ENCODE measurements around the gene GARIN5A. TPM values are rescaled to one million over a fixed set of nuclear protein-coding genes. Genes with fewer than 3 reads are reported as not detected.

Gene GARIN5A
- total and polyA plus RNA-seq, 11 donors: 0.51 to 6.4 (median 1.6) TPM

DNA sequence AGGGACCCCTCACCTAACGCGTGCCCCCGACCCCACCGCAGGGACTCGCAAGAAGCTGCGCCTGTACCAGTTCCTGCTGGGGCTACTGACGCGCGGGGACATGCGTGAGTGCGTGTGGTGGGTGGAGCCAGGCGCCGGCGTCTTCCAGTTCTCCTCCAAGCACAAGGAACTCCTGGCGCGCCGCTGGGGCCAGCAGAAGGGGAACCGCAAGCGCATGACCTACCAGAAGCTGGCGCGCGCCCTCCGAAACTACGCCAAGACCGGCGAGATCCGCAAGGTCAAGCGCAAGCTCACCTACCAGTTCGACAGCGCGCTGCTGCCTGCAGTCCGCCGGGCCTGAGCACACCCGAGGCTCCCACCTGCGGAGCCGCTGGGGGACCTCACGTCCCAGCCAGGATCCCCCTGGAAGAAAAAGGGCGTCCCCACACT lies 48.6 kb downstream of the GARIN5A start:
- Histone ChIP-seq H3K4me3 (peak overlapping the region in 9 of 12 donors; percentile 7 to 47 (median 27)), H3K36me3 (no peaks in the 10 kb centered on the region), H3K4me1 (peaks cover 0 to 30% (median 12%) of the 10 kb centered on the region in 12 donors), H3K9me3 (no peaks in the 10 kb centered on the region), H3K27ac (peak overlapping the region in 5 of 12 donors; percentile 30 to 88 (median 47)), H3K27me3 (peaks cover 0 to 22% (median 10%) of the 10 kb centered on the region in 9 donors)
- DNase-seq (peak; percentile 82 to 91 (median 86)), ATAC-seq (peak; percentile 40 to 74 (median 68))
- TF ChIP-seq, protein P1, sequence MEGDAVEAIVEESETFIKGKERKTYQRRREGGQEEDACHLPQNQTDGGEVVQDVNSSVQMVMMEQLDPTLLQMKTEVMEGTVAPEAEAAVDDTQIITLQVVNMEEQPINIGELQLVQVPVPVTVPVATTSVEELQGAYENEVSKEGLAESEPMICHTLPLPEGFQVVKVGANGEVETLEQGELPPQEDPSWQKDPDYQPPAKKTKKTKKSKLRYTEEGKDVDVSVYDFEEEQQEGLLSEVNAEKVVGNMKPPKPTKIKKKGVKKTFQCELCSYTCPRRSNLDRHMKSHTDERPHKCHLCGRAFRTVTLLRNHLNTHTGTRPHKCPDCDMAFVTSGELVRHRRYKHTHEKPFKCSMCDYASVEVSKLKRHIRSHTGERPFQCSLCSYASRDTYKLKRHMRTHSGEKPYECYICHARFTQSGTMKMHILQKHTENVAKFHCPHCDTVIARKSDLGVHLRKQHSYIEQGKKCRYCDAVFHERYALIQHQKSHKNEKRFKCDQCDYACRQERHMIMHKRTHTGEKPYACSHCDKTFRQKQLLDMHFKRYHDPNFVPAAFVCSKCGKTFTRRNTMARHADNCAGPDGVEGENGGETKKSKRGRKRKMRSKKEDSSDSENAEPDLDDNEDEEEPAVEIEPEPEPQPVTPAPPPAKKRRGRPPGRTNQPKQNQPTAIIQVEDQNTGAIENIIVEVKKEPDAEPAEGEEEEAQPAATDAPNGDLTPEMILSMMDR (IDR thresholded peaks at IDR 0.05): no peak
- TF ChIP-seq POLR2A (IDR thresholded peaks at IDR 0.05): no peak
- 5 to 26% (median 7%) methylated on average over 30 to 38 of the region's 38 CpGs for WGBS, 4 donors
- intact Hi-C loops (cut with DNase I): no loop called here

DNA sequence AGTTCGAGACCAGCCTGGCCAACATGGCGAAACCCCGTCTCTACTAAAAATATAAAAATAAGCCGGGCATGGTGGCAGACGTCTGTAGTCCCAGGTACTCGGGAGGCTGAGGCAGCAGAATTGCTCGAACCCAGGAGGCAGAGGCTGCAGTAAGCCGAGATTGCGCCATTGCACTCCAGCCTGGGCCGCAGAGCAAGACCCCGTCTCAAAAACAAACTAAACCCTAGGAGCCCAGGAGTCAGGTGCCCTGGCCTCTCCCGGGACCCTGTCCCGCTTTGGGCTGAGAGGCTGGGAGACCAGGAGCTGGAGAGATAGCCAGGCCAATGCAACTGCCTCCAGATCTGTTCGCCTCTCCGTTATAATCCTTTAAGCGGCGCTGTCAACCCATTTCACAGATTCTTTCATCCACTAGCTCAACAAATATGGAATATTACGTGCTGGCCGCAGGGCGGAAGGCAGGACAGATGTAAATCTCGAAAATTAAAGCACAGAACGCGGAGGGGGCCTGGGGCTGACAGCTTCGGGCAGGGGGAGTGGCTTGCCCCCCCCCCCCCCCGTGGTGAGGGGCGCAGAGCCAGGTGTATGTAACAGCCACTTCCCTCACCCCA lies 49.2 kb downstream of the GARIN5A start:
- Histone ChIP-seq H3K4me1 (peaks cover 0 to 25% (median 9%) of the 10 kb centered on the region in 12 donors), H3K36me3 (no peaks in the 10 kb centered on the region), H3K9me3 (no peaks in the 10 kb centered on the region), H3K27me3 (peaks cover 0 to 19% (median 4%) of the 10 kb centered on the region in 9 donors), H3K27ac (peak overlapping the region in 5 of 12 donors; percentile 30 to 88 (median 47)), H3K4me3 (peak overlapping the region in 9 of 12 donors; percentile 7 to 47 (median 27))
- intact Hi-C loops (cut with DNase I): no loop called here
- no peak for DNase-seq
- TF ChIP-seq POLR2A (IDR thresholded peaks at IDR 0.05): no peak
- TF ChIP-seq, protein P1 (IDR thresholded peaks at IDR 0.05): no peak
- 80 to 83% (median 81%) methylated on average over 26 of the region's 26 CpGs for WGBS, 4 donors
- no peak for ATAC-seq

DNA sequence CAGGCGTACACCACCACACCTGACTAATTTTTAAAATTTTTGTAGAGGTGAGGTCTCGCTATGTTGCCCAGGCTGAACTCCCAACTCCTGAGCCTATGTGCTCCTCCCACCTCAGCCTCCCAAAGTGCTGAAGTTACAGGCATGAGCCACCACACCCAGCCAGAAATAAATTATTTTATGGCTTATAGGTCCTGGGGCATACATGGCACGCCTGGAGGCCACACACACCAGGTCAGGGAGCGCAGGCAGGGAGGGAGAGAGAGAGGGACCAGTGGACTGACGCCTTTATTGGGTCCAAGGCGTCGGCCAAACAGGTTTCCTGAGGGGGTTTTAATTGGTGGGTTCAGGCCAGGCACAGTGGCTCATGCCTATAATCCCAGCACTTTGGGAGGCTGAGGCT lies 51.1 kb downstream of the GARIN5A start:
- H3K27me3 ChIP-seq: peaks cover 0 to 28% (median 10%) of the 10 kb centered on the region in 9 donors
- TF ChIP-seq, protein P1 (IDR thresholded peaks at IDR 0.05): no peak
- no peak for TF ChIP-seq POLR2A (IDR thresholded peaks at IDR 0.05)
- DNase-seq: no peak

DNA sequence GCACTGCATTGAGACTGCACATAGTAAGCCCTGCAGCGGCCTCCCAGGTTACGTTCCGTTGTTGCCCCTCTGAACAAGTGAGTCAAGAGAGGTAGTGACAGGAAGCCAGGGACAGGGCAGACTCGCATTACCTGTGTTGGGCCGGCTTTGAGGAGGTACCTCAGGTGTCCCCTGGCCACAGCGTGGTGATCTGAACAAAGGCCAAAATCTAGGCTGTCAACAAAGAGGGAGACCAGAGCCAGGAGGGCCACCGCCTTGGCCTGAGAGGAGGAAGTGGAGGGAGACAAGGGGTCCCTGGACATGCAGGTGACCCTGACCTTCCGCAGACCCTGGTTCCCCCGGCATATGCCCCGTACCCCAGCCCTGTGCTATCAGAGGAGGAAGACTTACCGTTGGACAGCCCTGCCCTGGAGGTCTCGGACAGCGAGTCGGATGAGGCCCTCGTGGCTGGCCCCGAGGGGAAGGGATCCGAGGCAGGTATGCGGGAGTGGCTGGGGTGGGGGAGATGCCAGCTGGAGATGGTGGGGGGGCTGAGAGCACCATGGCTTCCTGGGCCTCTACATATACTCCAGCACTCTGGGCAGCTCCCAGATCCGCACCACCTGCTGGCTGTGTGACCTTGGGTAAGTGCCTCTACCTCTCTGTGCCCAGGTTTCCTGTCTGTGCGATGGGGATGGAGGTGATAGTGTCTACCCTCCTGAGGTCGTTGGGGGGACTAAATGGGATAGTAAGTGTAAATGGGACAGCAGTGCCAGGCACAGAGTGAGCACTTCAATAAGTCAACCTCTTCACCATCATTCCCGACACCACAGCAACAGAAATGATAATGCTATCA lies 53.2 kb downstream of the GARIN5A start:
- no peak for ATAC-seq
- no peak for TF ChIP-seq POLR2A (IDR thresholded peaks at IDR 0.05)
- TF ChIP-seq, protein P1 (IDR thresholded peaks at IDR 0.05): no peak

More for the DNA sequence above, 51.1 kb downstream of the GARIN5A start:
- Histone ChIP-seq H3K36me3 (no peaks in the 10 kb centered on the region), H3K4me3 (no peak overlapping the region), H3K27ac (no peak overlapping the region), H3K4me1 (peaks cover 0 to 11% (median 2%) of the 10 kb centered on the region in 12 donors), H3K9me3 (no peaks in the 10 kb centered on the region)
- intact Hi-C loops (cut with DNase I): no loop called here
- no peak for ATAC-seq
- WGBS, 4 donors: 65 to 90% (median 85%) methylated on average over 7 of the region's 7 CpGs

More for the DNA sequence above, 53.2 kb downstream of the GARIN5A start:
- H3K36me3 ChIP-seq: no peaks in the 10 kb centered on the region
- H3K27ac ChIP-seq: no peak overlapping the region
- H3K4me3 ChIP-seq: no peak overlapping the region
- DNase-seq: no peak
- intact Hi-C loops (cut with DNase I): no loop called here
- H3K4me1 ChIP-seq: peaks cover 0 to 14% (median 1%) of the 10 kb centered on the region in 12 donors
- no peaks in the 10 kb centered on the region for H3K9me3 ChIP-seq
- 80 to 82% (median 81%) methylated on average over 15 to 22 of the region's 22 CpGs for WGBS, 4 donors
- H3K27me3 ChIP-seq: peaks cover 7 to 45% (median 29%) of the 10 kb centered on the region in 9 donors

Measured in heart left ventricle (tissue), 16 donors.